NCI-H1694 treated with DMSO at 0.1 percent for 48 hours (cell line): ENCODE measurements around the gene ZDHHC7.

Experiments used
- DNase-seq: peaks from one replicate; lab custom pipeline; 2025; lab: John Stamatoyannopoulos, UW

The ZDHHC7 gene

DNA sequence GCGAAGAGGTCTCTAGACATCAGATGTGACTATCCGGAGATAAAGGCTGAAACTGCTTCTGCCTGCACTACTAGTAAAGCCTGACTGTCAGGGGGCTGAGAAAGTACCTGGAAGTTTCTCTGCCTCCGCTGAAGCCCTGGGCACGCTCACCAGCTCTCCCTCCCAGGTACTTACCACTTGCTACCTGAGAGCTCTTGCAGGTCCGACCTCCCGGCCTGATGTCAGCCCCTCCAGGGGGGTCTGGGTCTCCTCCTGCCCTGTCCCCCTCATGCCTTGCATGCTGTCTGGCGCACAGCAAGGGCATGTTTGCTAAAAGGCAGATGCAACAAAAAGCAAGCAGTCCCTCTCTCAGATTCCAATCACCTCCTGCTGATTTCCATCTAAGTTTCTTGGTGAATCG lies 17.4 kb downstream of the ZDHHC7 start:
- no peak for DNase-seq

DNA sequence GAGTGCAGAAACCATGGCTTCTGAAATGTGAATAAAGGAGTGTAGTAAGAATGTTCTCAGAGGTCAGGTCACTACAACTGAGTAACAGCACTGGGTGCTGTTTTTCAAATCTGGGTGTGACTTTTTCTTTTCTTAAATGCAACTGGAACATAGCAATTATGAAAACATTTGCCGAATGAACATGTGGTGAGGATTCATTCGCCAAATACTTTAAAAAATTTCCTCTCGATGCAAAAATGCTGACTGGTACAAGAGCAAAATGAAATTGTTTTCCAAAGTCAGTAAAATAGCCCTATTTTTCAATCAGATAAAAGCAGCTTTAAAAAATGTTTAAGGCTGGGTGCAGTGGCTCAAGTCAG lies 18.6 kb downstream of the ZDHHC7 start:
- no peak for DNase-seq

DNA sequence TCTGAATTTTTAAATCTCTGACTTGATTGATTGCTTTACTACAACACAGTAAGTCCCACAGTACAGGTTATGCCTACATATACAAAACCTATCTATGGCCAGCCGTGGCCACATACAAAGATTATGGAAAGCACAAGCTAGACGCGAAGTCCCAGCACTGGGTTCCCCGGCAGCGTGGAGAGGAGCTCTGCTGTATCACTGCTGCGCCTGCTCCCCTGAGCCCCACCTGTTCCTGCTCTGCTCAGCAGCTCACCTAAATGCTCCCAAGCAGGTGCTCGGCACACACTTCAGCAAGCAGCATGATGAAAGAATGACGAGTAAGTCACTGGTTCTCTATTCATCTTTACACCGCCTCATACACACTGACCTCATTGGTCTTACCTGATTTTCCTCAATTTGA lies 20.6 kb downstream of the ZDHHC7 start:
- no peak for DNase-seq

DNA sequence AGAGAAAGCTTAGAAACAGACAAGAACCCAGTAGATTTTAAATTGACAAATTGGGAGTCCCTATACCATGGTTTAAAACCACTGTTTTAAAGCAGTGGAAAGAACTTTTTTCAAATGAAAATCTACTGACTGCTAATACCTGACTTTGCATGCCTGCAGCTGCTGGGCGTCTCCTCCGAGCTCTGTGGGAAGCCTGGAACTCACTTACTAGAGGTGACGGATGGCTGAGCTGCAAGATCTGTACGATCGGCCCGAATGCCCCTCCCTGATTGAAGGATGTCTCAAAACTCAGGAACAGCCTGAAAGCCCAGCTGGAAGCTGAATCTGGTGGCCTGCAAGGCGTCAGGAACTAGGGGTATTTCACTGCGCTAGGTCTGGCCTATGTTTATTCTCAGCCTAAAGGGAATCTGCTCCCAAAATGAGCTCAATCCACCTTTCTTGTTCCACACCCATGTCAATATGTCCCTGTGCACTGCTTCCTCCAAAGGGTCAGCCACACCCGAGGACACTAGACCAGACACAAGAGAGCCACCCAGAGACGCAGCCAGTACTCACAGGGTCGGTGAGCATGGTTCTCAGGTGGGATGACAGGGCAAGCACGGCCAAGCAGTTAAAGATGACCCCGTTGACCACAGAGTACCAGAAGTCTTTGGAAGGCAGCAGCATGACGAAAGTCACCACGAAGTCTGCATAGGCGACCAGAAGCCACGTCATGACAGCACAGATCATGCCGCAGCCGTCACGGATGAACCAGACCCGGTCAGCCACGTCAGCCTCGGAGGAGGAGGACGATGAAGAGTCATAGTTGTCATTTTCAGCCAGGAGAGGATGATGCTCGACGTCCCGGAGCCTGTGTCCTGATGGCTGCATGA lies 21.4 kb downstream of the ZDHHC7 start:
- DNase-seq = no peak

DNA sequence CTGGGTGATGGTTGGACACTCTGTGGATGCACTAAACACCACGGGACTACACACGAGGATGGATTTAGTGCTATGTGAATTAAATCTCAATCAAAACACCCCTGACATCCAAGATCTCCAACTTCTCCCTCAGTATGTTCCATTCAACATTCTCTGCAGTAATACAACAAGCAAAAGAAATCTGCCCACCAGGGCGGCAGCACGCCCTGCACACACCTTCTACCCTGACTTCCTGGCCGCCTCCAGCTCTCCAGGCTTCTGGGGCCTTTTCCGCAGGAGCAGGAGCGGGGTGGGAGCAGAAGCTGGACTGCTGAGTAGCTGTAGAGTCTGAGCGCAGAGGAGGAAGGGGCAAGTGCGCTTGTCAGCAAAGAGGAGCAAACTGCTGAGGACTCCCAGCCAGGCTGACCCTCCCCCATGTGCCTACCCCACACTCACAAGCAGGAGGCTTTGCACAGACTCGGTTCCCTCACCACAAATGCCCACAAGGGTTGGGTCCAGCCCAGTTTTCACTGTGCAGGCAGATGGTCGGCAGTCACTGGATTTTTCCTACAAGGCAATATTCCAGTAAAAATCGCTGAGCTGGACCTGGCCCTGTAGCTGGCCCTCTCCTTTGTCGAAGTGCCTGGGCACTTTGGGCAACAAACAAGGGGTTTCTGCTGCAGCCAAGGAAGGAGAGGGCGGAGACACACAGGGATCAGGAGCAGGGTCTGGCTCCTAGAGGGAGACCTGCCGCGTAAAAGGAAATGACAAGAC lies 22.8 kb downstream of the ZDHHC7 start:
- no peak for DNase-seq

DNA sequence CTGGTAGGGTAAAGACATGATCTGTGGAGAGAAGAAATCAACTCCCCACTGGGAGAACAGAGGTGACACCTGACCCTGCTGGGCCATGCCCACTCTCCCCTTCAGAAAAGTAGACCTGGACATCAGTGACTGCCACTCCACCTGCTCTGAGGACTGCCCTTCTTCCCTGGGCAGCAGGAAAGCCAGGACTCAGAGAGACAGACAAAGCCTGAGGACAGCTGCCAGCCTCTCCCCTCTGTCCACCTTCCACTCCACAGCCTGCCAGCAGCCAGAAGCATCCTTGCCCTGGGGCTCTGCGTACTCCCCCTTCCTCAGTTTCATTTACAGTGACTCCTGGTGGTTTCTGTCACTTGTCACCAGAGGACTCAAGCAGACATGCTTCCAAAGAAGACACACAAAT lies 24.5 kb downstream of the ZDHHC7 start:
- DNase-seq = no peak

DNA sequence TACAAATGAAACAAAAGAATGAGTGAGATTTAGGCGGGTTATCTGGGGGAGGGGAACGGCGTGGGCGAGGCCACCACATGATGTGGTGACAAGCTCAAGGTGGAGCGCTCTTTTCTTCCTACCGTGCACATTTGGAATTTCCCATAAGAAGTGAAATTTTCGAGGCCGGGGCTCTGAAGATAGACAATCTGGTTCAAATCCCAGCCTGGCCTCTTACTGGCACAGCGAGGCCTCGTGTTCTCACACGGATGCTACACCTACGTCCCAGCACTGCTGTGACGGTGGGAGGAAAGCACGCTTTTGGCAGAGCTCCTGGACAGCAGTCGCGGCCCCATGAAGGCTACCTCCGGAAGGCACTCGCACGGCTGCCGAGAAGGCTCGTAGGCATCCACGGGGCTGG lies 25.2 kb downstream of the ZDHHC7 start:
- DNase-seq = no peak

DNA sequence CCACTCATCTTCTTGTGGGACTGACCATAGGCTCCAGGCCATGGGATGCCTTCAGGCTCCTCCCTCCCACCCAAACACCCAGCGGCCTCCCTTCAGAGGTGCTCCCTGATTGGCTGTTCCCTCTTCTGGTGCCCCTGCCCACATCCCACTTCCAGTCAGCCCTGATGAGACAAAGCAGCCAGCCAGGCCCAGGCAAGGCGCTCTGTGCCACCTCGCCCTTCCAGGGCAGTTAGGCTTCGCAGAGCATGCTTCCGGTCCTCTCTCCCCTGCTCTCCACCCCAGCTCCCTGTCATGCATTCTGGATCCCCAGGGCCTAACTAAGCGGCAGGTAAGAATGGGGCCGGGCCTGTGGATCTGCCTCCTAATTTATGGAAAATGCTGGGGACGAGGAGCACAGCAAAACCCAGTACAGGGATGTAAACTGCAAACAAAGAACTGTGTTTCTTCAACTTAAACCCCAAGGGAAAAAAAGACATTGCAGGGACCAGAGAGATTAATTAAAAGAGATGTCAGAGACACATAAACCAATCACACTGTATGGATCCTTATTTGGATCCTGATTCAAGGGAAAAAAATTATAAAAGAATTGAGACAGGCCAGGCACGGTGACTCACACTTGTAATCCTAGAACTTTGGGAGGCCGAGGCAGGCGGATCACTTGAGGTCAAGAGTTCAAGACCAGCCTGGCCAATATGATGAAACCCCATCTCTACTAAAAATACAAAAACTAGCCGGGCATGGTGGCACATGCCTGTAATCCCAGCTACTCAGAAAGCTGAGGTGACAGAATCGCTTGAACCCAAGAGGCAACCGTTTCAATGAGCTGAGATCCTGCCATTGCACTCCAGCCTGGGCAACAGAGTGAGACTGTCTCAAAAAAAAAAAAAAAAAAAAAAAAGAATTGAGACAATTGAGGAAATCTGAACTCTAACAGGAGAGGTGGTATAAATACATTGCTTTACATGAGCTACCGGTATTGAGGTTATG lies 26.0 kb downstream of the ZDHHC7 start:
- DNase-seq = no peak

DNA sequence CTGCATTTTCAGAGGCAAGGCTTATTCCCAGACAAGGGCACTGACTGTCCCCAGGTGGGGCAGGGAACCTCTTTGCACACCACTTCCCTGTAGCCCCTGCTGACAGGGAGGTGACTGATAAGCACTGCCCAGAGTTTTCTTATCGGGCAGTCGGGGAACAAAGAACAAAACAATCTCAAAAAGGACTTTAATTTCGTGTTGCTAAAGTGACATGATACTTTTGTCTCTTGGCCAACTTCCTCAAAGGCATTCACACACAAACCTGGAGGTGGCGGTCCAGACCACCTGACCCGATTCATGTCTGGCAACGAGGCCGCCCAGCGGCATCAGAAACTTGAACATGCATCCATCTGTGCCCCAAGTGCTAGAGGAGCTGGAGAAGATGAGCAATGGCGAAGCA lies 28.9 kb downstream of the ZDHHC7 start:
- no peak for DNase-seq

DNA sequence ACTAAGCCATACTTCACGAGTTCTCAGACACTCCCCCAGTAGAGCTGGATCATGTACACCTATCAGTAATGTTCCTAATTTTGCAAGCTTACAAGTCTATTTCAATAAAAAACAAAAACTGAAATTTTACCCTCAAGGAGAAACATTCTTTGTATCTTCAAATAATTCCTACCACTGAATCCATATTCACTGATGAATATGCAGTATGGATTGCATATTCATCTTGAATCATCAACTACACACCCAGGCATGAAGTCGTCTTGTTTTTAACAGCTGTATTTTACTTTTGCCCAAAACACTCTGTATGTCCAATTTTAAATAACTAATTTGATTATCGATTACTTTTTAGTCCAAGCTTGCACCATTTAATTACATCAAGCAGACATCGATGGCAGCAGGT lies 31.8 kb downstream of the ZDHHC7 start:
- no peak for DNase-seq

DNA sequence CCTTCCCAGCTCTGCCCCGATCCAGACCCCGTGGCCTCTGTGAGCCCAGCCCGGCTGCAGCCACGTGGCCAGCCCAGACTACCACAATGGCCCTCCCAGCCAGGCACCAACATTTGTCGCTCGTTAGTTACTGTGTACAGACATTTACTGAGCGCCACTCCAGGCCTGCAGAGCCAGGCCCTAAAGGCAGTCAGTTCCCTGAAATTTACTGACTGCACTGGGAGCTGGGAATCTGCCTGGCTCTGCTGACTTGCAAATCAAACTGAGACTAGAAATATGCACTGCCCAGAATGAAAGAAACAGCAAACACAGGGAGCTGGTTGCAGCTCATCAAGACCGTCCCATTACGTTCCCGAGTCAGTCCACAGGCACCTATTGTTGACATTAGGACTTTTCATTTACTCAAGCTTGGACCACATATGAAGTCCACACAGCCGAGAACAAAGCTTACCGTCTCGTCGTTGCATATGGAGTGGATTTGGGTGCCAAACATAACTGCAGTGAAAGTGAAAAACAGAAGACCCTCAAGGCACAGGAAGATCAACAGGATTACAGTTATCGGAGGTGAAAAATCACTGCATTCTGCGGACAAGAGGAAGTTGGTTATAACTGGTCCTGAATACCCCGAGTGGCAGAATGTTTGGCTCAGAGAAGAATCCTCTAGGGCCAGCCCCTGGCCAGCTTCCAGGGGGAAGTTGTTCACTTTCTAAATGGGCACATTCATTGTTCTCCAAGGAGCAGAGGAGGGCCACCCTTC lies 34.5 kb downstream of the ZDHHC7 start:
- DNase-seq = no peak

DNA sequence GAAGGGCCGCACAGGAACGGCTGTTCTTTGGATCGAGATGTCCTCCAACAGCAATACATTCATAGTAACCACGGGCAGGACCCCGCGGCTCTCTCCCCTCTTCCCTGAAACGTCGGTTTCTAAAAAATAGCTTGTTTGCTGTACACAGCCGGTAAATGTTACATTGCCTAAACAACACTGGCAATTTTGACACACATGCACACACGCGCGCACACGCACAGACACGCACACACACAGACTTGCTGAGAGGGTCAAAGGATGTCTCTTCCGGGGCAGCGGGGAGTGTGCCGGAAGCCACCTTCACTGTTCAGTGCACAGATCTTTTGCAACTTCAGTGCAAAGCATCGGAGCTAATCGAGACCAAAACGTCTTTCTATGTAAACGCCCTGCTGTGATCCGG lies 35.8 kb downstream of the ZDHHC7 start:
- no peak for DNase-seq

DNA sequence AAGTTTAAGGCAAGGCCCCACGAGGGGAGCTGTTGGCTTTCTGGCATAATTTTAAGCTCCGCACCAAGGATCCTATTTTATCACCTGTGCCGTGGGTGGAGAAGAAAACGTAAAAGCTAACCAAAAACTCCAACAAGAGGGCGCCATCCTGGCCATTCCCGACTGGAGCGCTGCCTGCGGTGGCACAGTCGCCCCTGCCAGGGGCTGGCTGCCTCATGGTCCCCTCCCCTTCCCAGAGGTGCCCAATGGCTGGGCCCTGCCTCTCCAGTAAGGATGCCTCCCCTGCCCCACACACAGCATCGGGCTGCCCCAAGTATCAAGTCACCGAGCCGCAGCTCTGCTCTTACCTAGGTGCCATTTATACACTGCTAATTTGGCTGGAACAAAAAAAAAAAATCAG lies 36.3 kb downstream of the ZDHHC7 start:
- no peak for DNase-seq

DNA sequence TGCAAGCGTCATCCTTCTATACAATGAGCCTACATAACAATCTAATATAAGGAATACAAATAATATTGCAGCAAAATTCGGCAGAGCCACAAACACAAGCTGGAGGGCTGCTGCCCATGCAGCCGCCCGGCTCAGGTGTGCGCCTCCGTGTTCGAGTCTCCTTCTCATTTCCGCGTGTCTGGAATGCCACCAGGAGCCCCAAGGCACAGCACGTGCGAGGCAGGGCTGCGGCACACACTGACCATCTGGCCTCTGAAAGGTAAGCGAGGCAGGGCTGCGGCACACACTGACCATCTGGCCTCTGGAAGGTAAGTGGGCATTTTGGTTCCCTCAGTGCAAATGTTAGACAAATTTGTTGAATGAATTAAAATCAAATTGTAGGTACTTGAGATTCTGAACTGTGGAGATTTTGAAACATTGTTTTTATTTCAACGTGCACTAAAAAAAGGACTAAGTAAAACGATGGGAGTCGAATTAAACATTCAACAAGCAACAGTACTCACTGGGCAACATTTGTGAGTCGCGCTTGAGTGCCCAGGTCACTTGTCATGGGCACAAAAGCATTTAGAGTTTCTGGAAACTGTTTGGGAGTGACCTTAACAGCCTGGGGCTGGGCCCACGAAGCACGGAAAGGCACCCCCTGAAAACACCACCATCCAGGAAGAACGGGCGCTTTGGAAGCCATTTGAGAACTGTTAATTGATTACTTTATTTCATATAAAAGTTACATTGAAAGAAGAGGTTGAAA lies 37.4 kb downstream of the ZDHHC7 start:
- DNase-seq = no peak

DNA sequence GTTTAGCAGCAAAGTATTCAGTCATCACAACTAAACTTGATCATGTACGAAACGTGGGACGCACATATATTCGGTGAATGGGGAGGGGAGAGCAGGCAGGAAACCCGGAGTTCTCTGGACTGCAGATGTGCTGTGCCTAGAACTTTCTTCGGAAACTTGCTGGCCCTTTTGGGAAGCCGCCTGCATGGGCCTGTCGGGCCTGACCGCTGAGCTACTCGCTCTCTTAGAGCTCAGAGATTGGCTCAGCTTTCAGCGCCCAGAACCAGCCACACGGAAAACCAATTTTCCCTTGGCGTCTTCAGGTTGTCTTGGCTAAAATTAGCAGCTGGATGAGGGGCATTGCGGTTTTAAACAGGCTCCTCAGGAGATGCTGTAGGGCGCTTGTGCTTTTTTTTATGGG lies 38.1 kb downstream of the ZDHHC7 start:
- DNase-seq = no peak

DNA sequence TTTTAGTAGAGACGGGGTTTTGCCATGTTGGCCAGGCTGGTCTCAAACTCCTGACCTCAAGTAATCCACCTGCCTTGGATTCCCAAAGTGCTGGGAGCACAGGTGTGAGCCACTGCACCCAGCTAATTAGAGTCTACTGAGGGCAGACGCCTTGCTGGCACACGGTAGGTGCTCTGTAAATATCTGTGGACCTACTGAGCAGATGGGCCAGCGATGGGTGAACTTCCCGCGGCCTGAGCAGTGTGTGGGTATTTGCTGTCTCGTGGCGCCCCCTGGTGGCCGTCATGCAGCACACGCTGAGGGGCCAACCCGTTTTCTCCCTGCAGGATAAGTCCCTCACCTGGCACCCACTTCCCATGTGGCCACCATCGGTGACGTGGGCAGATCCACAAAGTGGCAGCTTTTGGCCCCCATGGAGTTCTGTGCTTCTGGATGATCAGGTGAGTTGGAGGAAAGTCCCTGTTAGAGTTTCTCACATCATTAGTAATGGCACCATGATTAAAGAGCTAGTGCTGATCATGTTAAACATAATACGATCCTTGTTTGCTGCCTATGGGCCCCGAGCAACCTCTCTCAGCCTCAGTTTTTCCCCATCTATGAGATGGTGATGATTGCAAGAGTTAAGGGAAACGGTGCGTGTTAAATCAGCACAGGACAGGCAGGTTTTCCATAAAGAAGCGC lies 40.7 kb downstream of the ZDHHC7 start:
- peak; percentile 47 for DNase-seq

DNA sequence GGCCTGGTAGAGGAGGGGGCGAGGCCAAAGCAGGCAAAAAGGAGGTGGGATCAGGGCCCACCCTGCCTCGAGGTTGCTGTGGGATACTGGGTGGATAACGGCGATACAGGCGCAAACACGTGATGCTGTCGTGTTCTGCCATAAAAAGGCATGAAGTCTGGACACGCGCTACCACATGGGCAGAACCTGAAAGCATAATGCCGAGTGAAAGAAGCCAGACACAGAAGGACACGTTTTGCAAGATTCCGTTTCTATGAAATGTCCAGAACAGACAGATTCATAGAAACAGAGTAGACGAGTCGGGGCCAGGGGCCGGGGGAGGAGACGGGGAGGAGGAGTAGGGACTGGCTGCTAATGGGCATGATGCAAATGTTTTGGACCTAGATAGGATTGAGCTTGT lies 43.5 kb downstream of the ZDHHC7 start:
- DNase-seq = no peak

DNA sequence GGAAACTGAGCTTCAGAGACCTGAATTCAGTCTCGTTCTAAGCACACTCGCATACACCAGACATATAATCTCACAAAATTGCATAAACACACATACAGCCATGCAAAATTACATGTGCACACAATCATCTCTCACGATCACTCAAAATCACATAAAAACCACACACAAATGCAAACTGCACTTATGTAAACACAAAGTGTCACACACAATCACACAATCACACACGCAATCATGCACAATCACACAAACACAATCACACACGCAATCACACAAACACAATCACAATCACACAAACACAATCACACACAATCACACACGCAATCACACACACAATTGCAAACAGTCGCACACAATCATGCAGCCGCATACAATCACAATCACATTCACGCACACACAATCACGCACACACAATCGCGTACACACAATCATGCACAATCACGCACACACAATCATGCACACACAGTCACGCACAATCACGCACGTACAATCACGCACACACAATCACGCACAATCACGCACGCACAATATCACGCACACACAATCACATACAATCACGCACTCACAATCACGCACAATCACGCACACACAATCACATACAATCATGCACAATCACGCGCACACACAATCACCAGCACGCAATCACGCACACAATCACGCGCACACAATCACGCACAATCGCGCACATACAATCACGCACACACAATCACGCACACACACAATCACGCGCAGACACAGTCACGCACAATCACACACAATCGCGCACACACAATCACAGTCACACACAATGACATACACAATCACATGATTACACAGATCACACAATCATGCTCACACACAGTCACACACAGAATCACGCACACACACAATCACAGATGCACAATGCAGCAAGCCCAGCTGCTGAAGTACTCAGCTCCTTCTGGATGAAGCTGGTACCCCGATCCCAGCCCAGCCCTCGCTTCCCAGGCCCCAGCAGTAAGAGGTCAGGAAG lies 45.6 kb downstream of the ZDHHC7 start:
- no peak for DNase-seq
